CD4-positive, alpha-beta T cell (primary cell): Measurements from ENCODE around the gene MFF. TPM values are rescaled to one million over a fixed set of nuclear protein-coding genes. Genes with fewer than 3 reads are reported as not detected.

Source experiments
- ATAC-seq: fragments of 200-7000 bp; cut with Tn5 transposase; one replicate; pipeline ENCODE4 v1.10.0; 2022; ENCODE audit warnings: mild to moderate bottlenecking; ENCODE audit not compliant: poor library complexity
- CTCF ChIA-PET: fragments of 350-600 bp; sonication (Branson Sonifier 250); formaldehyde crosslinking; loops from one replicate; lab custom pipeline; 2021; ENCODE audit warnings: antibody characterized with exemption, inconsistent platforms; lab: Charles Lee
- POLR2A ChIA-PET: fragments of 350-600 bp; sonication (Branson Sonifier 250); formaldehyde crosslinking; loops from one replicate; lab custom pipeline; 2021; ENCODE audit warnings: antibody characterized with exemption, inconsistent platforms; lab: Charles Lee
- DNase-seq, 14 experiments: peaks; one replicate each; pipeline ENCODE4 v3.0.0-alpha.2; 2013 to 2020; ENCODE audit warnings: mixed read lengths in 2 of 14
- H3K27ac ChIP-seq, 2 donors: one replicate each; pipeline versions ENCODE4 v1.5.1 to v1.7.0; 2013; ENCODE audit warnings: low read length in 2 of 2, low read depth in 1 of 2, mild to moderate bottlenecking in 1 of 2
- H3K27me3 ChIP-seq, 2 experiments: 1 replicate in 1 of 2; 2 replicates in 1 of 2; pipeline versions ENCODE4 v1.6.1 to v1.7.0; 2013; ENCODE audit warnings: low read length in 2 of 2, control low read depth in 1 of 2, mild to moderate bottlenecking in 1 of 2, moderate library complexity in 1 of 2; ENCODE audit not compliant: insufficient read depth in 2 of 2, control insufficient read depth in 1 of 2
- H3K36me3 ChIP-seq: one replicate; pipeline ENCODE4 v1.6.1; 2013; ENCODE audit warnings: low read length, control low read depth; ENCODE audit not compliant: insufficient read depth
- H3K4me1 ChIP-seq: one replicate; pipeline ENCODE4 v1.6.1; 2013; ENCODE audit warnings: low read length, control low read depth; ENCODE audit not compliant: insufficient read depth
- H3K4me3 ChIP-seq: one replicate; pipeline ENCODE4 v1.5.1; 2013; ENCODE audit warnings: mild to moderate bottlenecking, low read length, moderate library complexity
- H3K9me3 ChIP-seq, 2 experiments: 1 replicate in 1 of 2; 2 replicates in 1 of 2; pipeline versions ENCODE4 v1.6.1 to v1.7.0; 2013; ENCODE audit warnings: low read length in 2 of 2, mild to moderate bottlenecking in 2 of 2, control low read depth in 1 of 2, moderate library complexity in 1 of 2; ENCODE audit not compliant: control insufficient read depth in 1 of 2, insufficient read depth in 1 of 2
- H3K27ac Mint-ChIP-seq: one replicate; pipeline ENCODE4 v1.8.0; 2020; ENCODE audit warnings: mixed read lengths
- H3K27me3 Mint-ChIP-seq: one replicate; pipeline ENCODE4 v1.8.0; 2021; ENCODE audit warnings: mixed read lengths
- H3K36me3 Mint-ChIP-seq: one replicate; pipeline ENCODE4 v1.8.0; 2021; ENCODE audit warnings: low read depth, mixed read lengths
- H3K4me1 Mint-ChIP-seq: one replicate; pipeline ENCODE4 v1.8.0; 2021; ENCODE audit warnings: low read depth, mixed read lengths
- H3K4me3 Mint-ChIP-seq: one replicate; pipeline ENCODE4 v1.8.0; 2020; ENCODE audit warnings: mild to moderate bottlenecking, mixed read lengths
- H3K9me3 Mint-ChIP-seq: one replicate; pipeline ENCODE4 v1.8.0; 2020; ENCODE audit warnings: mixed read lengths
- CTCF ChIP-seq: fragments of 200-600 bp; IDR thresholded peaks from one replicate; pipeline ENCODE4 v1.8.0; 2022; ENCODE audit warnings: antibody characterized with exemption, mild to moderate bottlenecking
- intact Hi-C, 2 experiments: fragments of 100-400 bp; cut with DNase I in 1 of 2; cut with micrococcal nuclease in 1 of 2; formaldehyde crosslinking; loops; one replicate each; pipeline versions ENCODE4 v1.15.1 to v1.9.0; 2023 to 2025; cut with DNase I, micrococcal nuclease
- total RNA-seq, 174 experiments: library from RNA in 2 of 174; stranded (reverse) in 2 of 174; gene quantifications; one replicate each; pipeline ENCODE4 v1.2.3 and lab custom pipeline; 2021 to 2026

MFF gene
- total RNA-seq, 2 experiments from 2014 or later: 46.9 to 51.8 TPM

- Histone ChIP-seq H3K9me3 (no peaks in the 10 kb centered on the region), H3K27ac (no peak overlapping the region), H3K27me3 (no peaks in the 10 kb centered on the region), H3K4me1 (no peaks in the 10 kb centered on the region), H3K36me3 (no peaks in the 10 kb centered on the region), H3K4me3 (no peak overlapping the region)
- H3K4me3 Mint-ChIP-seq: no peak overlapping the region
- ChIA-PET POLR2A (no interaction called here), CTCF (no interaction called here)
- DNase-seq (no peak), ATAC-seq (no peak)
- no peaks in the 10 kb centered on the region for H3K27me3 Mint-ChIP-seq
- H3K9me3 Mint-ChIP-seq: peaks cover 4% of the 10 kb centered on the region
- intact Hi-C loops: no loop called here
- no peaks in the 10 kb centered on the region for H3K4me1 Mint-ChIP-seq
- H3K27ac Mint-ChIP-seq: no peak overlapping the region
- no peak for TF ChIP-seq CTCF
- no peaks in the 10 kb centered on the region for H3K36me3 Mint-ChIP-seq
Measured at GRCh38 chr2:227287771-227288170, 37.3 kb upstream of the MFF start.

DNA sequence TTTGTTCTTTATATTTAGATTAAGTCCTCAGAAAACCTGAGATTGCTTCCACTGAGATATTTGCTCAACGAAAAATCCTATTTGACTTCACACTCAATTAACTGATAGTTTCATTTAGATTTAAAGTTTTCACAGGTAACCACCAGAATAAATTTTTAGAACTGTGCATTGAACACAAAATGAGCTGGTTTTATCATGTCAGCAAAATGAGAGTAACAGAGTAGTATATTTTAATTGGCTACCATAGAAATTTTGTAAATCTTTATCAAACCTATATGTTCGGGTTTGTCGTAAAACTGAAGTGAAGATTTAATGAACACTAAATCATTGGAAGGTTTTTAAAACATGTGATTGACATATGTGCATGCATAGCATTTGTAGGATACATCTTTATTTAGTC, 32.7 kb upstream of the MFF start:
- Mint-ChIP-seq H3K4me3 (no peak overlapping the region), H3K27ac (no peak overlapping the region), H3K9me3 (no peaks in the 10 kb centered on the region), H3K27me3 (no peaks in the 10 kb centered on the region), H3K4me1 (no peaks in the 10 kb centered on the region), H3K36me3 (no peaks in the 10 kb centered on the region)
- TF ChIP-seq CTCF: no peak
- H3K27ac ChIP-seq: no peak overlapping the region
- no peaks in the 10 kb centered on the region for H3K9me3 ChIP-seq
- ChIA-PET POLR2A (no interaction called here), CTCF (no interaction called here)
- no peaks in the 10 kb centered on the region for H3K4me1 ChIP-seq
- ATAC-seq (no peak), DNase-seq (no peak)
- intact Hi-C loops: no loop called here
- no peaks in the 10 kb centered on the region for H3K27me3 ChIP-seq
- H3K36me3 ChIP-seq: no peaks in the 10 kb centered on the region
- H3K4me3 ChIP-seq: no peak overlapping the region

DNA sequence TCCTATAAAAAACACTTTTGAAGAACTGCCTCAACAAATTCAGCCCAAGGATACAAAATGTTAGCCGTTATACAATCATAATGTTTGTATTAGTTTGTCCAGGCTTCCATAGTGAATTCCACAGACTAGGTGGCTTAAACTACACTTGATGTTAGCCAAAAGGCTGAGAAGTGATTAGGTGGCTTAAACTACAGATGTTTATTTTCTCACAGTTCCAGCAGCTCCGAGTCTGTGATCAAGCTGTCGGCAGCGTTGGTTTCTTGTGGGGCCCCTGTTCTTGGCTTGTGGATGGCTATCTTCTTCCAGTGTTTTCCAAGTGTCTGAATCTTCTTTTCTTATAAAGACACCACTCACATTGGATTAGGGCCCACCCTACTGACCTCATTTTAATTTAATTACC, 31.5 kb upstream of the MFF start:
- Mint-ChIP-seq H3K4me1 (no peaks in the 10 kb centered on the region), H3K36me3 (no peaks in the 10 kb centered on the region), H3K4me3 (no peak overlapping the region), H3K27ac (no peak overlapping the region), H3K9me3 (no peaks in the 10 kb centered on the region), H3K27me3 (no peaks in the 10 kb centered on the region)
- ATAC-seq (no peak), DNase-seq (no peak)
- Histone ChIP-seq H3K36me3 (no peaks in the 10 kb centered on the region), H3K27ac (no peak overlapping the region), H3K9me3 (no peaks in the 10 kb centered on the region), H3K4me3 (no peak overlapping the region), H3K27me3 (no peaks in the 10 kb centered on the region), H3K4me1 (no peaks in the 10 kb centered on the region)
- ChIA-PET POLR2A (no interaction called here), CTCF (no interaction called here)
- intact Hi-C loops: no loop called here
- TF ChIP-seq CTCF: no peak
